GM21390 (cell line): ENCODE data around the gene PXDN.
"Not testable (repeated sequence)": the region's sequence is repeated elsewhere in the genome, so short reads cannot be mapped to it uniquely, and the experiment has no call there.

ENCODE experiments used
- ATAC-seq: cut with Tn5 transposase; IDR thresholded peaks from one replicate; pipeline ENCODE4 v1.9.1; 2021; ENCODE audit not compliant: unreplicated experiment

Gene PXDN

GRCh38 chr2:1685078-1685956 is 59.0 kb downstream of the PXDN start:
- ATAC-seq, result no peak

- no peak for ATAC-seq
These were observed 61.0 kb downstream of the PXDN start for GRCh38 chr2:1683297-1683696.

- ATAC-seq, result no peak
These were observed 62.2 kb downstream of the PXDN start for GRCh38 chr2:1682181-1682440.

- ATAC-seq, result no peak
These were observed 62.8 kb downstream of the PXDN start for GRCh38 chr2:1681323-1682180.

GRCh38 chr2:1681017-1681318 is 63.3 kb downstream of the PXDN start:
- no peak for ATAC-seq

- no peak for ATAC-seq
These were observed 63.9 kb downstream of the PXDN start for GRCh38 chr2:1680222-1681016.

- not testable (repeated sequence) for ATAC-seq
These were observed 64.8 kb downstream of the PXDN start for GRCh38 chr2:1679488-1680039.

- not testable (repeated sequence) for ATAC-seq
These were observed 65.2 kb downstream of the PXDN start for GRCh38 chr2:1679065-1679464.

- no peak for ATAC-seq
These were observed 65.7 kb downstream of the PXDN start for GRCh38 chr2:1678609-1679008.

- ATAC-seq, result no peak
These were observed 66.5 kb downstream of the PXDN start for GRCh38 chr2:1677821-1678165.

- no peak for ATAC-seq
These were observed 67.1 kb downstream of the PXDN start for GRCh38 chr2:1676913-1677820.

GRCh38 chr2:1676091-1676912 is 68.0 kb downstream of the PXDN start:
- ATAC-seq, result no peak

GRCh38 chr2:1675633-1676032 is 68.7 kb downstream of the PXDN start:
- no peak for ATAC-seq

GRCh38 chr2:1674766-1675397 is 69.4 kb downstream of the PXDN start:
- ATAC-seq, result no peak

- no peak for ATAC-seq
These were observed 70.0 kb downstream of the PXDN start for GRCh38 chr2:1674276-1674675.

GRCh38 chr2:1673160-1673944 is 71.0 kb downstream of the PXDN start:
- no peak for ATAC-seq

- no peak for ATAC-seq
These were observed 71.6 kb downstream of the PXDN start for GRCh38 chr2:1672738-1673137.

GRCh38 chr2:1671916-1672315 is 72.4 kb downstream of the PXDN start:
- no peak for ATAC-seq
